Activated gamma-delta T cell treated with anti-CD3 and anti-CD28 coated beads, Interleukin-2, amount 50 U/mL, for 16 hours (primary cell): Measurements from ENCODE around the gene FSTL1.

Experiments used
- DNase-seq: peaks from one replicate; pipeline ENCODE4 v3.0.0-alpha.2; 2020; ENCODE audit warnings: low read depth

FSTL1 gene

GRCh38 chr3:120355486-120355885, 95.3 kb downstream of the FSTL1 start:
- DNase-seq, result no peak

GRCh38 chr3:120353463-120353862, 97.3 kb downstream of the FSTL1 start:
- DNase-seq, result no peak

- no peak for DNase-seq
These were observed 98.8 kb downstream of the FSTL1 start for GRCh38 chr3:120352017-120352416.

GRCh38 chr3:120350401-120350941, 100.3 kb downstream of the FSTL1 start:
- DNase-seq, result no peak

- no peak for DNase-seq
These were observed 101.0 kb downstream of the FSTL1 start for GRCh38 chr3:120349855-120350125.

- DNase-seq, result peak; percentile 80
These were observed 101.6 kb downstream of the FSTL1 start, which contains the start of gene LRRC58 for GRCh38 chr3:120348991-120349854. TSS of gene LRRC58 (minus strand) at chr3:120349354. CDS start at chr3:120349243, 111 bp downstream.

- peak; percentile 38 for DNase-seq
These were observed 102.5 kb downstream of the FSTL1 start for GRCh38 chr3:120348065-120348990.

- DNase-seq, result no peak
These were observed 106.4 kb downstream of the FSTL1 start for GRCh38 chr3:120344349-120344748.
